ENCODE data around the gene GOLGA5.

GRCh38 chr14:92798811-92799210 is 4.7 kb downstream of the GOLGA5 start:
- TF ChIP-seq GATA2 (IDR thresholded peaks at IDR 0.05; ENCODE audit: low read depth, low read length) (no peak), GATA3 (IDR thresholded peaks at IDR 0.05; ENCODE audit: low read depth, low read length) (no peak)
